OCI-LY3 (cell line): ENCODE measurements around the gene CXCL10.

Experiments
- EZH2phosphoT487 ChIP-seq: fragments of 200-600 bp; shearing (Covaris generic); IDR thresholded peaks from 2 replicates; pipeline ENCODE4 v1.6.1; 2018; ENCODE audit warnings: antibody characterized with exemption, mixed run types, low read depth
- TF ChIP-seq, protein P1 (sequence below): fragments of 200-600, 300-600 bp; sonication (generic); IDR thresholded peaks from 2 replicates; pipeline ENCODE4 v1.5.1; 2014; ENCODE audit warnings: antibody characterized with exemption, low read length, low read depth

DNA sequence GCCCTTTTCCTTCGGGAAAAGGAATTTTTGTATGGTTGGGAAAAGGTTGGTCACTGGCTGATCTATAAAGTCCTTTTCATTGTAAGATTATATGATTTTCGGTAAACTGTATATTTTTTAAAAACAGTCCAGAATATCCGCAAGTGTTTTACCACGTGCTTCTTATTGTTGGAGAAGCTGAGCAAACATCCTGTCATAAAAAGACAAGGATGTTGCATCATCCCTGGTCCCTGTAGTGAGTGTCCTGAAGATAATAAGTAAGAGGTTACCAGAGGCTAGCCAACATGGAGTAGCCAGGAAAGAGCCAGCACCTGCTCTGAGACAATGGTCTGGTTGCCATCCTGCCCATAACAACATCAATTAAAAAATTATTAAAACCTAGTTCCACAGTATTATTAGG lies 21.1 kb downstream of the CXCL10 start:
- TF ChIP-seq, protein P1, sequence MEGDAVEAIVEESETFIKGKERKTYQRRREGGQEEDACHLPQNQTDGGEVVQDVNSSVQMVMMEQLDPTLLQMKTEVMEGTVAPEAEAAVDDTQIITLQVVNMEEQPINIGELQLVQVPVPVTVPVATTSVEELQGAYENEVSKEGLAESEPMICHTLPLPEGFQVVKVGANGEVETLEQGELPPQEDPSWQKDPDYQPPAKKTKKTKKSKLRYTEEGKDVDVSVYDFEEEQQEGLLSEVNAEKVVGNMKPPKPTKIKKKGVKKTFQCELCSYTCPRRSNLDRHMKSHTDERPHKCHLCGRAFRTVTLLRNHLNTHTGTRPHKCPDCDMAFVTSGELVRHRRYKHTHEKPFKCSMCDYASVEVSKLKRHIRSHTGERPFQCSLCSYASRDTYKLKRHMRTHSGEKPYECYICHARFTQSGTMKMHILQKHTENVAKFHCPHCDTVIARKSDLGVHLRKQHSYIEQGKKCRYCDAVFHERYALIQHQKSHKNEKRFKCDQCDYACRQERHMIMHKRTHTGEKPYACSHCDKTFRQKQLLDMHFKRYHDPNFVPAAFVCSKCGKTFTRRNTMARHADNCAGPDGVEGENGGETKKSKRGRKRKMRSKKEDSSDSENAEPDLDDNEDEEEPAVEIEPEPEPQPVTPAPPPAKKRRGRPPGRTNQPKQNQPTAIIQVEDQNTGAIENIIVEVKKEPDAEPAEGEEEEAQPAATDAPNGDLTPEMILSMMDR = no peak
- no peak for TF ChIP-seq EZH2phosphoT487
